Panc1 (cell line): ENCODE measurements around the gene RAP2A.

Experiments used
- TCF7L2 ChIP-seq: IDR thresholded peaks from 2 replicates; pipeline ENCODE4 v1.6.1; 2011; ENCODE audit warnings: mild to moderate bottlenecking, low read depth, low read length, inconsistent platforms
- TF ChIP-seq, protein P1 (sequence below): fragments of 450-650 bp; IDR thresholded peaks from 2 replicates; pipeline ENCODE4 v1.5.1; 2017; ENCODE audit warnings: mild to moderate bottlenecking

- TF ChIP-seq, protein P1, sequence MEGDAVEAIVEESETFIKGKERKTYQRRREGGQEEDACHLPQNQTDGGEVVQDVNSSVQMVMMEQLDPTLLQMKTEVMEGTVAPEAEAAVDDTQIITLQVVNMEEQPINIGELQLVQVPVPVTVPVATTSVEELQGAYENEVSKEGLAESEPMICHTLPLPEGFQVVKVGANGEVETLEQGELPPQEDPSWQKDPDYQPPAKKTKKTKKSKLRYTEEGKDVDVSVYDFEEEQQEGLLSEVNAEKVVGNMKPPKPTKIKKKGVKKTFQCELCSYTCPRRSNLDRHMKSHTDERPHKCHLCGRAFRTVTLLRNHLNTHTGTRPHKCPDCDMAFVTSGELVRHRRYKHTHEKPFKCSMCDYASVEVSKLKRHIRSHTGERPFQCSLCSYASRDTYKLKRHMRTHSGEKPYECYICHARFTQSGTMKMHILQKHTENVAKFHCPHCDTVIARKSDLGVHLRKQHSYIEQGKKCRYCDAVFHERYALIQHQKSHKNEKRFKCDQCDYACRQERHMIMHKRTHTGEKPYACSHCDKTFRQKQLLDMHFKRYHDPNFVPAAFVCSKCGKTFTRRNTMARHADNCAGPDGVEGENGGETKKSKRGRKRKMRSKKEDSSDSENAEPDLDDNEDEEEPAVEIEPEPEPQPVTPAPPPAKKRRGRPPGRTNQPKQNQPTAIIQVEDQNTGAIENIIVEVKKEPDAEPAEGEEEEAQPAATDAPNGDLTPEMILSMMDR: no peak
- no peak for TF ChIP-seq TCF7L2
Measured at GRCh38 chr13:97429681-97430081, 4.3 kb upstream of the RAP2A start.
